HG03460 (cell line): ENCODE results near the gene OR4K13.

Source experiments
- ATAC-seq: cut with Tn5 transposase; IDR thresholded peaks from one replicate; pipeline ENCODE4 v1.9.1; 2021; ENCODE audit not compliant: unreplicated experiment

OR4K13 gene

DNA sequence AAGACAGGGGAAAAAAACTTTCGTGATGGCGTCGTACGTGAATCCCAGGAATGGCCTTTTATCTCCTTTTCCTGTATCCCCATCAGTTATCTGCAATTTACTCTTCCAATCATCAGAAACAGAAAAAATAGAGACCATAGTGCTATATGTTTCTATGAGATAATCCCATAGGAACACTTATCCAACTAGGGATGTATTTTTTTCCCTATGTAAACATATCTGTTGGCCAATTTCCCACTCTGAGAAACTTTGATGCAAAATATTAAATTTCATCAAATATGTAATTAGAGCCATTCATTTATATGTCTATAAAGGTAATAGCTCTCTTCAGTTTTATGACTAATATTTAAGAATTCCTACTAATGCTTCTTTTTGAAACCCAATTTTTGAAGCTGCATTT, at the start of gene OR4K13:
OR4K13 (minus strand) TSS at position 101 of the 400 bp plus-strand sequence. CDS start 1,280 bp downstream, outside the sequence.
- ATAC-seq: no peak

GRCh38 chr14:20059745-20060144, 23.9 kb upstream of the OR4K13 start, which contains the start of gene OR4L1:
TSS of gene OR4L1 (plus strand) at chr14:20060045. CDS start at chr14:20060045, 0 bp downstream.
- no peak for ATAC-seq

DNA sequence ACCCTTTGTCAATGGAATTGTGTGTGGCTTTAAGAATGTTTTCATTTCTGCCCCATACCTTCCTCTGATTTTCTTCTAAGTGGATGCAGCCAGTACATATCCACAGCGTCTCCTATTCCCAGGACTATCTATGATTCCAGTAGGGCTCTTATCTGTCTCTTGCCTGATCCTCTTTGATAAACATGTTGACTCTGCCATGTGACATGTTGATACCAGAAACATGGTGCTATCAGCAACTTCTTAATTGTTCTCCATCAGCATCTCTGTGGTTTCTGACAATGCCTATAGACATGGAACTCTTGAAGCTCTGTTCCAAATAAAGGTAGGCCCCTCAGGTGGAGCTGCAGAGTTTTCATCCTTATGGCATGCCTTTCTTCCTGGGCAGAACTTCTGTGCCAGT, 12.4 kb upstream of the OR4K13 start:
- no peak for ATAC-seq

- no peak for ATAC-seq
Observed at GRCh38 chr14:20044243-20044642, 8.4 kb upstream of the OR4K13 start.

DNA sequence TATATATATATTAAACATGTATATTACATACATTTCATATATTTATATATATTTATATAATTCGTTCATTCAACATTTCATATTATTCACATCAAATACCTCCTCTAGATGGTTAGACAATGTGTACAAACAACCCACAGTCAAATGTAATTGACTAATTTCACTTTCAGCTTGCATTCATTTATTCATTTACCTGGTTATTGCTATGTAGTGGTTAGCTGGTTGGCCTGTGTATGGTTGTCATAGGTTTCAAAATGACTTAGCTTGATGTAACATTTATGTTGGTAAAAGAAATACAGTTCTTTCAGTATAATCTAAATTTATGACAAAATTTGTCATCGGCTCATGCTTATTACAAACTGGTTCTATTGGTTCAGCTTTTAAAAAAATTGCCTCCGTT, 389 bp downstream of the OR4K13 start:
- ATAC-seq: peak; percentile 50

- ATAC-seq: no peak
Observed at GRCh38 chr14:20031058-20031457, 4.8 kb downstream of the OR4K13 start.

- no peak for ATAC-seq
Observed at GRCh38 chr14:20019257-20019865, 16.5 kb downstream of the OR4K13 start, which contains the start of gene OR4K14. TSS of gene OR4K14 (minus strand) at chr14:20019307. CDS start at chr14:20015193, 4,114 bp downstream.

DNA sequence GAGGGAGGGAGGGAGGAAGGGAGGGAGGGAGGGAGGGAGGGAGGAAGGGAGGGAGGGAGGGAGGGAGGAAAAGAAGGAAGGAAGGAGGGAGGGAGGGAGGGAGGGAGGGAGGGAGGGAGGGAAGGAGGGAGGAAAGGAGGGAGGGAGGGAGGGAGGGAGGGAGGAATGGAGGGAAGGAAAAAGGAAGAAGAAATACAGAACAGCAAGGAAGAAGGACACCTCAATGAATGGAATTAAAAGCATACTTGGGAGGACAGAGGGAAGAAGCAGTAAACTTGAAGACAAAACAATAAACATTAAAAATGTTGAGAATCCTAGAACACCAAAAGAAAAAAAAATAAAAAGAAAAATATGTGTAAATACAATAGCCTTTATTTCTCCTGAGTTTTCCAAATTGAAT, 27.7 kb downstream of the OR4K13 start:
- ATAC-seq: no peak

DNA sequence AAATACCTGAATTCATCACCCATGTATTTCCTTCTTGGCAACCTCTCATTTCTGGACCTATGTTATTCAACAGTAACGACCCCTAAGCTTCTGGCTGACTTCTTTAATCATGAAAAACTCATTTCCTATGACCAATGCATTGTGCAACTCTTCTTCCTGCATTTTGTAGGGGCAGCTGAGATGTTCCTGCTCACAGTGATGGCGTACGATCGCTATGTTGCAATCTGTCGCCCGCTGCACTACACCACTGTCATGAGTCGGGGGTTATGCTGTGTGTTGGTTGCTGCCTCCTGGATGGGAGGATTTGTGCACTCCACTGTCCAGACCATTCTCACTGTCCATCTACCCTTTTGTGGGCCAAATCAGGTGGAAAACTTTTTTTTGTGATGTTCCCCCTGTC, 33.5 kb downstream of the OR4K13 start:
- no peak for ATAC-seq

DNA sequence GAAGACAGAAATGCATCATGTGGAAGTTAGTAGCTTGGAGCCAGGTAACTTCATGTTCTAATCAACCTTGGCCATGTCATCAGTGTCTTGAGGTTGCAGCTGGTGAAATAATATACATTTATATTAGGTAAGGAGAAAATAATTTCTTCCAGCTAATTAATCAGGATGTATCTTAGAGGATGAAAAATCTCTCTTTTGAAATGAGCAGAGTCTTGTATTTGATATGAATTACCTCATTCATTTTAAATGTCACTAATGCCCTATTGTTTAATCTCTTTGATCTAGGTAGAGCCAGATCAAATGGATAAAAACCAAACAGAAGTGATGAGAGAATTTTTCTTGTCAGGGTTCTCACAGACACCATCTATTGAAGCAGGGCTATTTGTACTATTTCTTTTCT, 34.0 kb downstream of the OR4K13 start, which contains the start of gene OR4Q2:
OR4Q2 (plus strand) TSS at position 301 of the 400 bp plus-strand sequence.
- no peak for ATAC-seq

- no peak for ATAC-seq
Observed at GRCh38 chr14:19993438-19993837, 42.4 kb downstream of the OR4K13 start.
